HepG2 (cell line): Measurements from ENCODE around the gene IRF4. TPM values are rescaled to one million over a fixed set of nuclear protein-coding genes. Genes with fewer than 3 reads are reported as not detected.

Source experiments
- ATAC-seq: fragments of 200-7000 bp; cut with Tn5 transposase; 3 replicates; pipeline ENCODE4 v1.9.1; 2020; ENCODE audit warnings: mild to moderate bottlenecking, moderate library complexity
- BruUV-seq: library from RNA; stranded (reverse); fragments of 400-500 nt; replicated peaks from 2 replicates; lab custom pipeline; 2021; lab: Mats Ljungman, UMichigan
- CTCF ChIA-PET: fragments of 300-600 bp; formaldehyde crosslinking; extraction: SDS; loops from one replicate; lab custom pipeline; 2021; ENCODE audit warnings: low total read pairs, inconsistent platforms, low intra/inter-chr PET ratio; lab: Yijun Ruan, JAX
- POLR2A ChIA-PET: fragments of 350-600 bp; sonication (Branson Sonifier 250); formaldehyde crosslinking; loops from one replicate; lab custom pipeline; 2020; ENCODE audit warnings: antibody characterized with exemption, inconsistent platforms; lab: Yijun Ruan, JAX
- DNase-seq: peaks from one replicate; pipeline ENCODE4 v3.0.0-alpha.2; 2015; ENCODE audit warnings: low spot score
- FAIRE-seq: peaks from 3 replicates; lab custom pipeline; 2011; peaks lifted over from hg19 to GRCh38; lab: Jason Lieb, UNC
- H2AFZ ChIP-seq: one replicate; pipeline ENCODE4 v1.6.1; 2011; ENCODE audit warnings: low read length, inconsistent platforms
- H3K27ac ChIP-seq: fragments of 300-600 bp; 3 replicates; pipeline ENCODE4 v1.8.0; 2011; ENCODE audit warnings: mixed run types, mild to moderate bottlenecking, mixed read lengths, low read length, inconsistent platforms; ENCODE audit not compliant: insufficient read depth; ENCODE audit errors: extremely low read length
- H3K27me3 ChIP-seq, 2 experiments: fragments of 200-600 bp in 1 of 2; 2 replicates in 1 of 2; 3 replicates in 1 of 2; pipeline versions ENCODE4 v1.6.0 to v1.8.0; 2011; ENCODE audit warnings: low read length in 2 of 2, mild to moderate bottlenecking in 2 of 2, moderate library complexity in 2 of 2, inconsistent platforms in 1 of 2; ENCODE audit not compliant: insufficient read depth in 2 of 2, control insufficient read depth in 1 of 2
- H3K36me3 ChIP-seq, 2 experiments: fragments of 200-600 bp in 1 of 2; replicated peaks in 1 of 2; 2 replicates in 1 of 2; 3 replicates in 1 of 2; pipeline versions ENCODE4 v1.5.1 to v1.8.0; 2011; ENCODE audit warnings: low read length in 2 of 2, inconsistent platforms in 1 of 2; ENCODE audit not compliant: insufficient read depth in 2 of 2, control insufficient read depth in 1 of 2
- H3K4me1 ChIP-seq: 2 replicates; pipeline ENCODE4 v1.5.1; 2012; ENCODE audit warnings: low read length, inconsistent platforms; ENCODE audit not compliant: insufficient read depth
- H3K4me2 ChIP-seq: 2 replicates; pipeline ENCODE4 v1.6.0; 2011; ENCODE audit warnings: low read depth, low read length, inconsistent platforms
- H3K4me3 ChIP-seq, 3 experiments: fragments of 200-600 bp in 1 of 3; sonication (generic), shearing (Covaris generic) in 1 of 3; replicated peaks in 1 of 3; 2 replicates each; pipeline ENCODE4 v1.5.1; 2011 to 2016; ENCODE audit warnings: low read length in 3 of 3, inconsistent platforms in 2 of 3, low read depth in 2 of 3, mild to moderate bottlenecking in 2 of 3, control low read depth in 1 of 3, mixed read lengths in 1 of 3; ENCODE audit not compliant: insufficient read depth in 1 of 3
- H3K79me2 ChIP-seq: one replicate; pipeline ENCODE4 v1.6.1; 2011; ENCODE audit warnings: low read length, inconsistent platforms; ENCODE audit not compliant: insufficient read depth
- H3K9ac ChIP-seq: 2 replicates; pipeline ENCODE4 v1.6.0; 2011; ENCODE audit warnings: mild to moderate bottlenecking, low read depth, low read length, inconsistent platforms; ENCODE audit not compliant: insufficient read depth
- H3K9me3 ChIP-seq: 2 replicates; pipeline ENCODE4 v1.5.1; 2012; ENCODE audit warnings: mild to moderate bottlenecking, low read length
- H4K20me1 ChIP-seq: 2 replicates; pipeline ENCODE4 v1.6.0; 2011; ENCODE audit warnings: inconsistent platforms, mild to moderate bottlenecking, low read length, moderate library complexity; ENCODE audit not compliant: insufficient read depth
- BCLAF1 ChIP-seq: fragments of 450-650 bp; IDR thresholded peaks from 2 replicates; pipeline ENCODE4 v1.6.1; 2017; ENCODE audit warnings: mild to moderate bottlenecking
- EED ChIP-seq: sonication (generic); formaldehyde crosslinking; IDR thresholded peaks from 2 replicates; pipeline ENCODE4 v1.5.0; 2020; ENCODE audit warnings: mild to moderate bottlenecking, missing genetic modification reagents
- HNRNPL ChIP-seq: fragments of 200-400 bp; formaldehyde crosslinking; IDR thresholded peaks from 2 replicates; pipeline ENCODE4 v1.6.1; 2017; ENCODE audit warnings: mild to moderate bottlenecking, low read depth, low read length
- MBNL3 ChIP-seq: fragments of 250-450 bp; sonication (Bioruptor Pico); conservative IDR thresholded peaks from 2 replicates; pipeline ENCODE4 v1.8.0; 2022; ENCODE audit warnings: mild to moderate bottlenecking, inconsistent platforms
- NR2C2 ChIP-seq: sonication (generic); formaldehyde crosslinking; IDR thresholded peaks from 2 replicates; pipeline ENCODE4 v1.4.0; 2020; ENCODE audit warnings: missing genetic modification reagents, mild to moderate bottlenecking, moderate library complexity, borderline replicate concordance
- ZGPAT ChIP-seq: IDR thresholded peaks from 2 replicates; pipeline ENCODE4 v1.6.1; 2016; ENCODE audit warnings: mild to moderate bottlenecking
- ZNF557 ChIP-seq: sonication (generic); formaldehyde crosslinking; IDR thresholded peaks from 2 replicates; pipeline ENCODE4 v1.4.0; 2020; ENCODE audit warnings: missing genetic modification reagents
- ZNF724P ChIP-seq: sonication (generic); formaldehyde crosslinking; IDR thresholded peaks from 2 replicates; pipeline ENCODE4 v1.8.0; 2022; ENCODE audit warnings: missing genetic modification reagents, borderline replicate concordance
- WGBS: methylation state at CpG from one replicate; pipeline ENCODE4 v1.1.6; 2017; ENCODE audit warnings: low lambda C conversion rate; 5-methylcytosine and 5-hydroxymethylcytosine counted together
- in situ Hi-C: cut with HindIII; loops from 2 replicates; pipeline ENCODE4 v1.10.0; 2017; ENCODE audit warnings: low pct_unique_long_range_greater_than_20kb; ENCODE audit not compliant: extremely low pct_ligation_motif_present
- intact Hi-C: fragments of 100-400 bp; cut with micrococcal nuclease; formaldehyde crosslinking; loops from one replicate; pipeline ENCODE4 v1.10.0; 2022; ENCODE audit not compliant: unreplicated experiment
- polyA plus RNA-seq, 8 experiments: library from polyadenylated mRNA; depleted of rRNA in 3 of 8; stranded (reverse) in 7 of 8; unstranded in 1 of 8; fragments of >200 nt; fragmentation: Illumina TruSeq in 4 of 8; extraction: Trizol in 4 of 8; gene quantifications; 2 replicates each; pipeline versions ENCODE4 v1.2.1 to v1.2.3, GENCODE V29; 2011 to 2016; ENCODE audit warnings: low read depth in 4 of 8, missing spikeins in 1 of 8, mixed read lengths in 1 of 8; ENCODE audit not compliant: insufficient read depth in 1 of 8
- total RNA-seq, 5 experiments: library from RNA; depleted of rRNA; stranded (reverse); fragments of >200 nt; fragmentation: Illumina TruSeq; extraction: Trizol; gene quantifications; 2 replicates each; pipeline ENCODE4 v1.2.3, GENCODE V29; 2016; ENCODE audit warnings: low read depth in 1 of 5
- TF ChIP-seq, protein P1 (sequence below): sonication (generic); formaldehyde crosslinking; IDR thresholded peaks from 2 replicates; pipeline ENCODE4 v1.4.0; 2020; ENCODE audit warnings: missing genetic modification reagents
- TF ChIP-seq, protein P2 (sequence below): IDR thresholded peaks from 2 replicates; pipeline ENCODE4 v1.6.1; 2016; ENCODE audit warnings: low read depth, missing genetic modification reagents, missing compliant biosample characterization

Gene IRF4
- total and polyA plus RNA-seq, 2 of the 13 experiments (the other 11 are each of a cell fraction or from before 2014, with no cell fraction given): 0.07 to 0.09 TPM

DNA sequence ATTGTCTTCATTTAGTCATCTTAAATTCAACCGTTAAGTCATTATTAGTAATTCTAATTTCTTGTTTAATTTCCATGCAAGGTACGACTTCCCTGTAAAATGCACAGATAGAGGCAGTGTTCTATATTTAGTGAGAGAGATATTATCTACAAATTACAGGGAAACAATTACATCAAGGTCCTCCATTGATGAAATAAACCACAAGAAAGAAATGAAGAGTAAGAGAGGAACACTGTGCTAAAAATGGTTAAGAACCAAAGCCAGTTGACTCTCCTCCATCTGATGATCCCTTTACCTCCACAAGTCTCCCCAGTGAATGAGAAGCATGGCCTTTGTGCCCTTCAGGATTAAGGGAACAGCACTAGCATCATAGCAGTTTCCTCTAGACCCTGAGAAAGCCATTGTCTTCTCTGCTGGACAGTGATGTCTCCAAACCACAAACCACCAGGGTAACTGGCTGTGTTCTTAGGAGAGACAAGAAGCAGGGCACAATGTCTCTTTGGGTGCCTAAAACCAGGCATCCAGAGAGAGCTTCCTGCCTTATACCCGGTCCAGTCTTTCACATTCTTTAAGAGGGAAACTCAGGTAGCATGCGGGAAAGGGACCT, 38.1 kb downstream of the IRF4 start:
- no peak for ATAC-seq
- intact Hi-C loops: no loop called here
- DNase-seq: no peak
- no peaks in the 10 kb centered on the region for H4K20me1 ChIP-seq
- H3K27ac ChIP-seq: no peak overlapping the region
- H3K36me3 ChIP-seq: no peaks in the 10 kb centered on the region
- 38% methylated on average over 4 of the region's 4 CpGs for WGBS
- H3K4me3 ChIP-seq: no peak overlapping the region
- no peak overlapping the region for H3K4me2 ChIP-seq
- H3K27me3 ChIP-seq: peaks cover 0 to 41% of the 10 kb centered on the region in 2 experiments; a peak in 3 of 5 replicates
- H3K9ac ChIP-seq: no peak overlapping the region
- BruUV-seq: no TSS peak
- no peaks in the 10 kb centered on the region; the same call in 1 of the 2 replicates for H3K4me1 ChIP-seq
- ChIA-PET POLR2A (no interaction called here), CTCF (no interaction called here)
- H3K79me2 ChIP-seq: no peaks in the 10 kb centered on the region
- in situ Hi-C loops: no loop called here
- no peaks in the 10 kb centered on the region for H3K9me3 ChIP-seq
- no peak overlapping the region for H2AFZ ChIP-seq
- FAIRE-seq: no peak
- TF ChIP-seq EED (CRISPR knock-in tag) (no peak), ZGPAT (CRISPR knock-in tag) (no peak), ZNF724P (no peak), HNRNPL (no peak), ZNF557 (CRISPR knock-in tag) (no peak), BCLAF1 (no peak), MBNL3 (CRISPR knock-in tag) (no peak), NR2C2 (CRISPR knock-in tag) (no peak)
- TF ChIP-seq, protein P1, sequence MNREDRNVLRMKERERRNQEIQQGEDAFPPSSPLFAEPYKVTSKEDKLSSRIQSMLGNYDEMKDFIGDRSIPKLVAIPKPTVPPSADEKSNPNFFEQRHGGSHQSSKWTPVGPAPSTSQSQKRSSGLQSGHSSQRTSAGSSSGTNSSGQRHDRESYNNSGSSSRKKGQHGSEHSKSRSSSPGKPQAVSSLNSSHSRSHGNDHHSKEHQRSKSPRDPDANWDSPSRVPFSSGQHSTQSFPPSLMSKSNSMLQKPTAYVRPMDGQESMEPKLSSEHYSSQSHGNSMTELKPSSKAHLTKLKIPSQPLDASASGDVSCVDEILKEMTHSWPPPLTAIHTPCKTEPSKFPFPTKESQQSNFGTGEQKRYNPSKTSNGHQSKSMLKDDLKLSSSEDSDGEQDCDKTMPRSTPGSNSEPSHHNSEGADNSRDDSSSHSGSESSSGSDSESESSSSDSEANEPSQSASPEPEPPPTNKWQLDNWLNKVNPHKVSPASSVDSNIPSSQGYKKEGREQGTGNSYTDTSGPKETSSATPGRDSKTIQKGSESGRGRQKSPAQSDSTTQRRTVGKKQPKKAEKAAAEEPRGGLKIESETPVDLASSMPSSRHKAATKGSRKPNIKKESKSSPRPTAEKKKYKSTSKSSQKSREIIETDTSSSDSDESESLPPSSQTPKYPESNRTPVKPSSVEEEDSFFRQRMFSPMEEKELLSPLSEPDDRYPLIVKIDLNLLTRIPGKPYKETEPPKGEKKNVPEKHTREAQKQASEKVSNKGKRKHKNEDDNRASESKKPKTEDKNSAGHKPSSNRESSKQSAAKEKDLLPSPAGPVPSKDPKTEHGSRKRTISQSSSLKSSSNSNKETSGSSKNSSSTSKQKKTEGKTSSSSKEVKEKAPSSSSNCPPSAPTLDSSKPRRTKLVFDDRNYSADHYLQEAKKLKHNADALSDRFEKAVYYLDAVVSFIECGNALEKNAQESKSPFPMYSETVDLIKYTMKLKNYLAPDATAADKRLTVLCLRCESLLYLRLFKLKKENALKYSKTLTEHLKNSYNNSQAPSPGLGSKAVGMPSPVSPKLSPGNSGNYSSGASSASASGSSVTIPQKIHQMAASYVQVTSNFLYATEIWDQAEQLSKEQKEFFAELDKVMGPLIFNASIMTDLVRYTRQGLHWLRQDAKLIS (CRISPR knock-in tag): no peak
- TF ChIP-seq, protein P2, sequence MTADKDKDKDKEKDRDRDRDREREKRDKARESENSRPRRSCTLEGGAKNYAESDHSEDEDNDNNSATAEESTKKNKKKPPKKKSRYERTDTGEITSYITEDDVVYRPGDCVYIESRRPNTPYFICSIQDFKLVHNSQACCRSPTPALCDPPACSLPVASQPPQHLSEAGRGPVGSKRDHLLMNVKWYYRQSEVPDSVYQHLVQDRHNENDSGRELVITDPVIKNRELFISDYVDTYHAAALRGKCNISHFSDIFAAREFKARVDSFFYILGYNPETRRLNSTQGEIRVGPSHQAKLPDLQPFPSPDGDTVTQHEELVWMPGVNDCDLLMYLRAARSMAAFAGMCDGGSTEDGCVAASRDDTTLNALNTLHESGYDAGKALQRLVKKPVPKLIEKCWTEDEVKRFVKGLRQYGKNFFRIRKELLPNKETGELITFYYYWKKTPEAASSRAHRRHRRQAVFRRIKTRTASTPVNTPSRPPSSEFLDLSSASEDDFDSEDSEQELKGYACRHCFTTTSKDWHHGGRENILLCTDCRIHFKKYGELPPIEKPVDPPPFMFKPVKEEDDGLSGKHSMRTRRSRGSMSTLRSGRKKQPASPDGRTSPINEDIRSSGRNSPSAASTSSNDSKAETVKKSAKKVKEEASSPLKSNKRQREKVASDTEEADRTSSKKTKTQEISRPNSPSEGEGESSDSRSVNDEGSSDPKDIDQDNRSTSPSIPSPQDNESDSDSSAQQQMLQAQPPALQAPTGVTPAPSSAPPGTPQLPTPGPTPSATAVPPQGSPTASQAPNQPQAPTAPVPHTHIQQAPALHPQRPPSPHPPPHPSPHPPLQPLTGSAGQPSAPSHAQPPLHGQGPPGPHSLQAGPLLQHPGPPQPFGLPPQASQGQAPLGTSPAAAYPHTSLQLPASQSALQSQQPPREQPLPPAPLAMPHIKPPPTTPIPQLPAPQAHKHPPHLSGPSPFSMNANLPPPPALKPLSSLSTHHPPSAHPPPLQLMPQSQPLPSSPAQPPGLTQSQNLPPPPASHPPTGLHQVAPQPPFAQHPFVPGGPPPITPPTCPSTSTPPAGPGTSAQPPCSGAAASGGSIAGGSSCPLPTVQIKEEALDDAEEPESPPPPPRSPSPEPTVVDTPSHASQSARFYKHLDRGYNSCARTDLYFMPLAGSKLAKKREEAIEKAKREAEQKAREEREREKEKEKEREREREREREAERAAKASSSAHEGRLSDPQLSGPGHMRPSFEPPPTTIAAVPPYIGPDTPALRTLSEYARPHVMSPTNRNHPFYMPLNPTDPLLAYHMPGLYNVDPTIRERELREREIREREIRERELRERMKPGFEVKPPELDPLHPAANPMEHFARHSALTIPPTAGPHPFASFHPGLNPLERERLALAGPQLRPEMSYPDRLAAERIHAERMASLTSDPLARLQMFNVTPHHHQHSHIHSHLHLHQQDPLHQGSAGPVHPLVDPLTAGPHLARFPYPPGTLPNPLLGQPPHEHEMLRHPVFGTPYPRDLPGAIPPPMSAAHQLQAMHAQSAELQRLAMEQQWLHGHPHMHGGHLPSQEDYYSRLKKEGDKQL (CRISPR knock-in tag): no peak
